ENCODE measurements around the gene RAB3B.

- no peak for TF ChIP-seq POLR2A (IDR thresholded peaks at IDR 0.05; ENCODE audit: low read length)
- TF ChIP-seq GATA1 (IDR thresholded peaks at IDR 0.05; ENCODE audit: low read depth, low read length), result no peak
These were observed 42.3 kb upstream of the RAB3B start for GRCh38 chr1:52032785-52033131.

Measured in erythroblast (primary cell).